Lung (tissue), 12 donors: ENCODE measurements around the gene EDEM3. TPM values are rescaled to one million over a fixed set of nuclear protein-coding genes. Genes with fewer than 3 reads are reported as not detected.

Experiments
- ATAC-seq: fragments of 200-7000 bp; cut with Tn5 transposase; one replicate; pipeline ENCODE4 v1.9.1; 2020; ENCODE audit warnings: moderate number of reproducible peaks; ENCODE audit not compliant: insufficient read depth, low FRiP score
- DNase-seq, 3 donors: peaks; one replicate each; pipeline ENCODE4 v3.0.0-alpha.2; 2013 to 2017
- H3K27ac ChIP-seq, 2 donors: one replicate each; pipeline ENCODE4 v1.5.1; 2013; ENCODE audit warnings: mild to moderate bottlenecking in 2 of 2, moderate library complexity in 2 of 2, control low read depth in 1 of 2, inconsistent platforms in 1 of 2, low read depth in 1 of 2, low read length in 1 of 2
- H3K27me3 ChIP-seq, 3 donors: one replicate each; pipeline ENCODE4 v1.5.1; 2013; ENCODE audit warnings: low read length in 2 of 3; ENCODE audit not compliant: control insufficient read depth in 3 of 3, insufficient read depth in 3 of 3
- H3K36me3 ChIP-seq, 4 donors: one replicate each; pipeline ENCODE4 v1.5.1; 2013; ENCODE audit warnings: low read length in 4 of 4, mild to moderate bottlenecking in 1 of 4, moderate library complexity in 1 of 4; ENCODE audit not compliant: control insufficient read depth in 4 of 4, insufficient read depth in 4 of 4
- H3K4me1 ChIP-seq, 5 donors: one replicate each; pipeline ENCODE4 v1.5.1; 2013; ENCODE audit warnings: low read length in 5 of 5, mild to moderate bottlenecking in 2 of 5, moderate library complexity in 1 of 5; ENCODE audit not compliant: control insufficient read depth in 5 of 5, insufficient read depth in 5 of 5
- H3K4me3 ChIP-seq: one replicate; pipeline ENCODE4 v1.5.1; 2013; ENCODE audit warnings: mild to moderate bottlenecking, control low read depth, moderate library complexity
- H3K9ac ChIP-seq, 2 donors: one replicate each; pipeline ENCODE4 v1.5.1; 2013; ENCODE audit warnings: low read length in 2 of 2, control low read depth in 1 of 2; ENCODE audit not compliant: insufficient read depth in 1 of 2
- H3K9me3 ChIP-seq, 4 donors: one replicate each; pipeline ENCODE4 v1.5.1; 2013; ENCODE audit warnings: low read length in 3 of 4, mild to moderate bottlenecking in 1 of 4, moderate library complexity in 1 of 4; ENCODE audit not compliant: control insufficient read depth in 4 of 4, insufficient read depth in 3 of 4
- WGBS, 2 donors: extraction: QIAGEN DNeasy Blood & Tissue Kit; methylation state at CpG; one replicate each; pipeline ENCODE4 v1.1.7; 2013; 5-methylcytosine and 5-hydroxymethylcytosine counted together
- polyA plus RNA-seq, 2 donors: library from polyadenylated mRNA; stranded (reverse); fragments of 200-250 nt; gene quantifications; one replicate each; pipeline ENCODE4 v1.2.1, GENCODE V29; 2013
- total RNA-seq, 2 donors: library from RNA; depleted of rRNA in 1 of 2; stranded (reverse); fragments of >200 nt in 1 of 2; gene quantifications; one replicate each; pipeline ENCODE4 v1.2.1, GENCODE V29; 2014 to 2021
- TF ChIP-seq, protein P1 (sequence below): IDR thresholded peaks from 2 replicates; pipeline ENCODE4 v1.5.1; 2012; ENCODE audit warnings: mild to moderate bottlenecking; ENCODE audit errors: control extremely low read depth, extremely low read depth
- donor health status: control.
- donor health status: control.
- donor health status: Bipolar disorder and iron deficiency.
- donor health status: healthy.
- donor health status: DM: yes; HTN: yes; CAD: no.

EDEM3 gene
- total and polyA plus RNA-seq, 4 donors, result 12.2 to 54.9 (median 21.1) TPM

DNA sequence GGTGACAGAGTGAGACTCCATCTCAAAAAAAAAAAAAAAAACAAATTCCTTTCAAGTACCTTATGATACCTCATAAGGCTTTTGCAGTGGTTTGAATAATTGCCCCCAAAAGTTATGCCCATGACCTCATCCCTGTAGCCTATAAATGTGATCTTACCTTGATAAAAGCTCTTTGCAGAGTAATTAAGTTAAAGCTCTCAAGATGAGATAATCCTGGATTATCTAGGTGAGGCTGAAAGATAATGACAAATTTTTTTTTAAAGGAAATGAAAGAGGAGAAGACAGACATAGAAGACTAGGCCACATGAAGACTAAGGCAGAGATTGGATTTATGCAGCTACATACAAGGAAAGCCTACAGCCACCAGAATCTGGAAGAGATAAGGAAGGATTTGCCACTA is 20.7 kb upstream of the EDEM3 start:
- TF ChIP-seq, protein P1, sequence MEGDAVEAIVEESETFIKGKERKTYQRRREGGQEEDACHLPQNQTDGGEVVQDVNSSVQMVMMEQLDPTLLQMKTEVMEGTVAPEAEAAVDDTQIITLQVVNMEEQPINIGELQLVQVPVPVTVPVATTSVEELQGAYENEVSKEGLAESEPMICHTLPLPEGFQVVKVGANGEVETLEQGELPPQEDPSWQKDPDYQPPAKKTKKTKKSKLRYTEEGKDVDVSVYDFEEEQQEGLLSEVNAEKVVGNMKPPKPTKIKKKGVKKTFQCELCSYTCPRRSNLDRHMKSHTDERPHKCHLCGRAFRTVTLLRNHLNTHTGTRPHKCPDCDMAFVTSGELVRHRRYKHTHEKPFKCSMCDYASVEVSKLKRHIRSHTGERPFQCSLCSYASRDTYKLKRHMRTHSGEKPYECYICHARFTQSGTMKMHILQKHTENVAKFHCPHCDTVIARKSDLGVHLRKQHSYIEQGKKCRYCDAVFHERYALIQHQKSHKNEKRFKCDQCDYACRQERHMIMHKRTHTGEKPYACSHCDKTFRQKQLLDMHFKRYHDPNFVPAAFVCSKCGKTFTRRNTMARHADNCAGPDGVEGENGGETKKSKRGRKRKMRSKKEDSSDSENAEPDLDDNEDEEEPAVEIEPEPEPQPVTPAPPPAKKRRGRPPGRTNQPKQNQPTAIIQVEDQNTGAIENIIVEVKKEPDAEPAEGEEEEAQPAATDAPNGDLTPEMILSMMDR, result no peak
- Histone ChIP-seq H3K9ac (no peak overlapping the region), H3K27me3 (no peaks in the 10 kb centered on the region), H3K4me3 (no peak overlapping the region), H3K4me1 (peaks cover 0 to 5% (median 0%) of the 10 kb centered on the region in 5 donors), H3K9me3 (no peaks in the 10 kb centered on the region), H3K36me3 (no peaks in the 10 kb centered on the region), H3K27ac (no peak overlapping the region)
- ATAC-seq, result no peak
- DNase-seq, result no peak

DNA sequence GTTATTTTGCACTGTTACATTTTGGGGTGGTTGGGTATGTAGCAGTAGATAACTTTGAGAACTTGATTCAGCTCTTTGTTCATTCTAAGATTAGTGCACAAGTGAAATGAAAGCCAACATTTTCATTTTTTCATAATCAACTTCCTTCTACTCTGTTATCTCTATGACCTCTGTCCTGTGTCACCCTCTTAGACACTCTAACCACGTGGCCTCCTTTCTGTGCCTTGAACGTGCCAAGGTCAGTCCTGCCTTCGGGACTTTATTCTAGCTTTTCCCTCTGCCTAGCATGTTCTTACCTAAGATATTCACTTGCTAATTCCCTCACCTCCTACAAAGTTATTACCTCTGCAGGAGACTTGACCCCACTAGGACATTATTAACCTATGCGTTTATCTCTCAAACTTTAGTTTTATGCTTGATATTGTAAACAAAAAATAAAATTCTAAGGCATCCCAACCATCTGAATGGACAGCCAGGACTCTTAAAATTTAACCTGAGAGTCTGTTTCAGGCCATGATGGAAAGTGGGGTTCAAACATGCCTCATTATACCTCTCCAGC is 19.2 kb upstream of the EDEM3 start:
- Histone ChIP-seq H3K4me1 (peaks cover 0 to 5% (median 0%) of the 10 kb centered on the region in 5 donors), H3K27me3 (peaks cover 0 to 2% (median 0%) of the 10 kb centered on the region in 3 donors), H3K9me3 (no peaks in the 10 kb centered on the region), H3K9ac (no peak overlapping the region), H3K27ac (no peak overlapping the region), H3K4me3 (no peak overlapping the region), H3K36me3 (no peaks in the 10 kb centered on the region)
- WGBS, 2 donors, result 75 to 81% methylated on average over 4 of the region's 4 CpGs
- DNase-seq (no peak), ATAC-seq (no peak)
- TF ChIP-seq, protein P1, result no peak

DNA sequence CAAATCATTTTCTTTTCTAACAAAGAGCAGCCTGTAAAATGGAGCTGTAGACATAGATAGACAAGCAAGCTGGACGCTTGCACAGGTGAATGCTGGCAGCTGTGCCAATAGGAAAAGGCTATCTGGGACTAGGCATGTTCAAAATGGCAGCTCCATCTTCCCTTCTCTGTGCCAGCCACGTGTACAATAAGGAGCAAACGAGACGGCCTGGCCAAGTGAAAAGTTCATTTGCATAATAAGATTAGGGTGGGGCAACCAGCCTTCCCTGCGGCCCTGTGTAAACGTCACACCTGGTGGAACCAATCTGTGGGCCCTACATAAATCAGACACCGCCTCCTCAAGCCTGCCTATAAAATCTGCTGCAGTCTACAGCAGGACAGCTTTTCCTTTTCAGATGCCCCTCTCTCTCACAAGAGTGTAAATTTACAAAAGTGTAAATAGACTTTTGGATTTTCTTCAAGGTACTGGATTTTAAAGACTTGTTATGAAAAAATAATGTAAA is 16.6 kb upstream of the EDEM3 start:
- Histone ChIP-seq H3K4me1 (no peaks in the 10 kb centered on the region), H3K27me3 (peaks cover 0 to 2% (median 0%) of the 10 kb centered on the region in 3 donors), H3K36me3 (no peaks in the 10 kb centered on the region), H3K9ac (no peak overlapping the region), H3K4me3 (no peak overlapping the region), H3K27ac (no peak overlapping the region), H3K9me3 (no peaks in the 10 kb centered on the region)
- WGBS, 2 donors, result 72 to 85% methylated on average over 7 of the region's 7 CpGs
- DNase-seq (no peak), ATAC-seq (no peak)
- TF ChIP-seq, protein P1, result no peak
